AG09319 (cell line): ENCODE data around the gene EID2.

ENCODE experiments used
- DNase-seq: peaks from one replicate; pipeline ENCODE4 v3.0.0-alpha.2; 2010; ENCODE audit warnings: low read depth; ENCODE audit errors: extremely low read depth
- TF ChIP-seq, protein P1 (sequence below): IDR thresholded peaks from 2 replicates; pipeline ENCODE4 v1.5.1; 2011; ENCODE audit warnings: low read depth, mild to moderate bottlenecking, inconsistent platforms, low read length, moderate library complexity

The EID2 gene

DNA sequence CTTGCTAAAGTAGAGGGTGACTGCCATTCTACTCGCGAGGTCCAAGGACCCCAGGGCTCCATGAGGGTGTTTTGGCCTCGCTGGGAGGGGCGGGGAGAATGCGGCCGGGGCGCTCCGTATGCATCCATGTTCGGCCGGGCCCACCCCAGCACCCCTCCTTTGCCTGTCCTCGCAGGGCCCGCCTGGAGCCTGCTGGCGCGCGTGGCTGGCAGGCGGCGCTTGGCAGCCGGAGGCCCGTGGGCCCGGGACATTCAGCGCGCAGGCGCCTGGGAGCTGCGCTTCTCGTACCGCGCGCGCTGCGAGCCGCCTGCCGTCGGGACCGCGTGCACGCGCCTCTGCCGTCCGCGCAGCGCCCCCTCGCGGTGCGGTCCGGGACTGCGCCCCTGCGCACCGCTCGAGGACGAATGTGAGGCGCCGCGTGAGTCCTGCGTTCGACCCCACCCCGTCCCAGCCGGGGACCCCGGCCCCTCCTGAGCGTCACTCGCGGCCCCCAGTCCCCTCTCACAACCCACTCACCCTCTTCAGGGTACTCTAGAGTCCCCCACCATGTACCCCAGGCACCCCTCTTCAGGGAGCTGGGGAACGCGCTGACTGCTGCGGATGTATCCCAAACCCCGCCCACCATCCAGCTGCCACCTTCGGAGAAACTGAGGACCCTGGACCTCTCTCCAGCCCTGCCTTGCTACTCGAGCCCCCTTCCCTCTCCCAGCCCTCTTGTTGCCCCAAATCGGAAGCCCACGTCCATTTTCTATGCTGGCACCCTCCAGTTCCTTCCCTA, 37.1 kb downstream of the EID2 start:
- TF ChIP-seq, protein P1, sequence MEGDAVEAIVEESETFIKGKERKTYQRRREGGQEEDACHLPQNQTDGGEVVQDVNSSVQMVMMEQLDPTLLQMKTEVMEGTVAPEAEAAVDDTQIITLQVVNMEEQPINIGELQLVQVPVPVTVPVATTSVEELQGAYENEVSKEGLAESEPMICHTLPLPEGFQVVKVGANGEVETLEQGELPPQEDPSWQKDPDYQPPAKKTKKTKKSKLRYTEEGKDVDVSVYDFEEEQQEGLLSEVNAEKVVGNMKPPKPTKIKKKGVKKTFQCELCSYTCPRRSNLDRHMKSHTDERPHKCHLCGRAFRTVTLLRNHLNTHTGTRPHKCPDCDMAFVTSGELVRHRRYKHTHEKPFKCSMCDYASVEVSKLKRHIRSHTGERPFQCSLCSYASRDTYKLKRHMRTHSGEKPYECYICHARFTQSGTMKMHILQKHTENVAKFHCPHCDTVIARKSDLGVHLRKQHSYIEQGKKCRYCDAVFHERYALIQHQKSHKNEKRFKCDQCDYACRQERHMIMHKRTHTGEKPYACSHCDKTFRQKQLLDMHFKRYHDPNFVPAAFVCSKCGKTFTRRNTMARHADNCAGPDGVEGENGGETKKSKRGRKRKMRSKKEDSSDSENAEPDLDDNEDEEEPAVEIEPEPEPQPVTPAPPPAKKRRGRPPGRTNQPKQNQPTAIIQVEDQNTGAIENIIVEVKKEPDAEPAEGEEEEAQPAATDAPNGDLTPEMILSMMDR, result peak; percentile 23
- DNase-seq, result peak; percentile 28

GRCh38 chr19:39501340-39501739, 38.6 kb downstream of the EID2 start:
- DNase-seq, result no peak
- TF ChIP-seq, protein P1, result no peak

GRCh38 chr19:39500543-39500942, 39.4 kb downstream of the EID2 start:
- TF ChIP-seq, protein P1, result no peak
- no peak for DNase-seq

- no peak for DNase-seq
- TF ChIP-seq, protein P1, result no peak
These were observed 40.0 kb downstream of the EID2 start for GRCh38 chr19:39499932-39500331.

DNA sequence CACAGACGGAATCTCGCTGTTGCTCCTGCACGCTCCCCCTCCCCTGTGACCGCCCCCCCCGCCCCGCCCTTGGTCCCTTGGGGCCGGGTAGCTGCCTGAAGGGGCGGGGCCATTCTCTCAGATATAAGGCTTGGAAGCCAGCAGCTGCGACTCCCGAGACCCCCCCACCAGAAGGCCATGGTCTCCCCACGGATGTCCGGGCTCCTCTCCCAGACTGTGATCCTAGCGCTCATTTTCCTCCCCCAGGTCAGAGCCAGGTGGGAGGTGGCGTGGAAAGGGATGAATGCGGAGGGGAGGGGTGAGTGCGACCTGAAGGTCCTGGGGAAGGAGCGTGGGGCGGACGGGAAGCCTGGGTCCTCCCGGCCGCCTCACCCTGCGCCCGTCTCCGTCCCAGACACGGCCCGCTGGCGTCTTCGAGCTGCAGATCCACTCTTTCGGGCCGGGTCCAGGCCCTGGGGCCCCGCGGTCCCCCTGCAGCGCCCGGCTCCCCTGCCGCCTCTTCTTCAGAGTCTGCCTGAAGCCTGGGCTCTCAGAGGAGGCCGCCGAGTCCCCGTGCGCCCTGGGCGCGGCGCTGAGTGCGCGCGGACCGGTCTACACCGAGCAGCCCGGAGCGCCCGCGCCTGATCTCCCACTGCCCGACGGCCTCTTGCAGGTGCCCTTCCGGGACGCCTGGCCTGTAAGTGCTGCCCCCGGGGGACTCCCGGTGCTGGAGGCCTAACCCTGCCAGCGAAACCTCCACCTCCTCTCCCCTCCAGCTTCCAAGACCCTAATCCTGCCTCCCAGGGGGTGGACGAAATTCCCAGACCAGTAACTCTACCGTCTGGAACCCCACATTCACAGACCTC, 40.9 kb downstream of the EID2 start, which contains the start of gene DLL3:
DLL3 (plus strand) TSS at position 150 of the 845 bp plus-strand sequence; CDS start at position 178, 28 bp downstream.
- TF ChIP-seq, protein P1, result no peak
- no peak for DNase-seq

DNA sequence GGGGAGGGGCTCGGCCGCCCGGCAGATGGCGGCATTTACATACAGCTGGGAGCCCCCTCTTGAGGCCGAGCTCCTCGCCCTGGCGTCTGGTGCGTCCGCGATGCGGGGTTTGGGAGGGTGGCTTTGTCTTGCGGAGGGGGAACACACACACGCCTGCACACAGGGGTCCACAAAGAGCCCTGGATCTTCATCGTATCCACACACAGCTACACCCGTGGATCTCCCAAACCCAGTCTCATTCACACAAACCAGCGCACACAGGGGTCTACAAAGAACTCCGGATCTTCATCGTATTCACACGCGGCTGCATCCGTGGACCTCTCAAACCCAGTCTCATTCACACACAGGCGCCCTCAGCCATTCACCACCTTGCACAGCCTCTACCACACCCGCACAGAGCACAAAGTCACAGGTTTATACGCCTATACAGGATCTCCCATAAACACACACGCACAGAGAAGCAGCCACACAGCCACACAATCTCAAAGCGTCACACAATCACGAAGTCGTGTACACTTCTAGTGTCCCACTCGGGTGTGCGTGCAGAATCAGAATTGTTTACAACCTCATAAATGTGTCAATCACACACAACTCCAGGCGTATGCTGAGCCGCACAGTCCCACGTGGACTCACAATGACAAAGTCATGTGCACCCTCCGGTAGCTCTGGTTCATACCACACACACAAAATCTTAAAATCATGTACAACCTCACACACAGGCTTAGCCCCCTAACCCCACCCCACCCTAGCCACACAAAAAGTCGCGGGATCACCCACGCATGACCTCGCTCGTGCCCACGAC, 41.8 kb downstream of the EID2 start:
- TF ChIP-seq, protein P1, result peak; percentile 45
- no peak for DNase-seq
